LNCaP clone FGC (cell line): Measurements from ENCODE around the gene COL16A1.

Experiments
- DNase-seq: peaks from one replicate; pipeline ENCODE4 v3.0.0-alpha.2; 2011; ENCODE audit warnings: low read depth
- H3K4me3 ChIP-seq: 2 replicates; pipeline ENCODE4 v1.5.1; 2011; ENCODE audit warnings: mild to moderate bottlenecking, low read depth, low read length, control low read depth
- TF ChIP-seq, protein P1 (sequence below): IDR thresholded peaks from 2 replicates; pipeline ENCODE4 v1.5.1; 2012; ENCODE audit warnings: mild to moderate bottlenecking; ENCODE audit not compliant: control insufficient read depth, insufficient read depth; ENCODE audit errors: extremely low read depth

The COL16A1 gene

DNA sequence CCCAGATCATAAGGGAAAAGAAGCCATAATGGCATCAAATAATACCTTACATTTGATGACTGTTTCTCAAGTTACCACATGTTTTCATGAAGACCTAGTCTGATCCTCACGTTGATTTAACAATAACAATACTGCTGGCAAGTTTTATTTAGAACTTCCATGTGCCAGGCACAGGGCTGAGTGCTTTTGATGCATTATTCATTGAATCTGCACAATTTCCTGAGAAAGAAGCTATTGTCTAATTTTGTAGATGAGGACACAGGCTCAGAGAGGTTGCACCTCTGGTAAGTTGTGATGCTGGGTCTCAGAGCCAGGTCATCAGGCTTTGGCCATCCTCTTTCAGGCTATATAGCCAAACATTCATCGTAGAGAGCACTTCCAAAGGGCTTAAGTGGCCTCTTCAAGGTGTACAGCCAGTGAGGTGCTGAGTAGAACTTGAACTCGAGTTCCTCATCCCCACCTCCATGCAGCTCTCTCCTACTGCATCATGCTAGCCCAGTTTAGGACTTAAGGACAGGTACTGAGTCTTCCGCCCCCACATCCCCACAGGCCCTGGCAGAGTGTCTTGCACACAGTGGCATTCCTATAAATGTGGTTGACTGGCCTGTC, 50.8 kb downstream of the COL16A1 start:
- DNase-seq, result no peak
- H3K4me3 ChIP-seq, result no peak overlapping the region
- TF ChIP-seq, protein P1, sequence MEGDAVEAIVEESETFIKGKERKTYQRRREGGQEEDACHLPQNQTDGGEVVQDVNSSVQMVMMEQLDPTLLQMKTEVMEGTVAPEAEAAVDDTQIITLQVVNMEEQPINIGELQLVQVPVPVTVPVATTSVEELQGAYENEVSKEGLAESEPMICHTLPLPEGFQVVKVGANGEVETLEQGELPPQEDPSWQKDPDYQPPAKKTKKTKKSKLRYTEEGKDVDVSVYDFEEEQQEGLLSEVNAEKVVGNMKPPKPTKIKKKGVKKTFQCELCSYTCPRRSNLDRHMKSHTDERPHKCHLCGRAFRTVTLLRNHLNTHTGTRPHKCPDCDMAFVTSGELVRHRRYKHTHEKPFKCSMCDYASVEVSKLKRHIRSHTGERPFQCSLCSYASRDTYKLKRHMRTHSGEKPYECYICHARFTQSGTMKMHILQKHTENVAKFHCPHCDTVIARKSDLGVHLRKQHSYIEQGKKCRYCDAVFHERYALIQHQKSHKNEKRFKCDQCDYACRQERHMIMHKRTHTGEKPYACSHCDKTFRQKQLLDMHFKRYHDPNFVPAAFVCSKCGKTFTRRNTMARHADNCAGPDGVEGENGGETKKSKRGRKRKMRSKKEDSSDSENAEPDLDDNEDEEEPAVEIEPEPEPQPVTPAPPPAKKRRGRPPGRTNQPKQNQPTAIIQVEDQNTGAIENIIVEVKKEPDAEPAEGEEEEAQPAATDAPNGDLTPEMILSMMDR, result no peak

GRCh38 chr1:31651766-31652165, 52.1 kb downstream of the COL16A1 start:
- no peak for DNase-seq
- TF ChIP-seq, protein P1, result no peak

DNA sequence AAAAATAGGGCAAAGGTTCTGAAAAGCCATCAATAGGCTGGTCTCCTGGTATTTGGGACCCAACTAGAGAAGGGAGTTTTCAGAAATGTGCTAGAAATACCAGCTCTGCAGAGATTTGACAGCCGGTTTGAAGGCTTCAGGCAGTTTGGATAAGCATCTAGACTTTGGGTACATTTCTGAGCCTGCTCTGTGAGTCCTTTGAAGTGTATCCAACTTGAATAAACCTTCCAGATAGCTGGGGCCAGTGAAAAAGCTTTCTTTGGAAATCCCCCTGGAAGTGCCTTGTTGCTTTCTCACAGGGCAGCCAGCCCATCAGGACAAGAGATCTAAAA, 52.8 kb downstream of the COL16A1 start:
- TF ChIP-seq, protein P1, result no peak
- H3K4me3 ChIP-seq, result no peak overlapping the region
- DNase-seq, result no peak

More at GRCh38 chr1:31651766-31652165, 52.1 kb downstream of the COL16A1 start:
- H3K4me3 ChIP-seq, result no peak overlapping the region

DNA sequence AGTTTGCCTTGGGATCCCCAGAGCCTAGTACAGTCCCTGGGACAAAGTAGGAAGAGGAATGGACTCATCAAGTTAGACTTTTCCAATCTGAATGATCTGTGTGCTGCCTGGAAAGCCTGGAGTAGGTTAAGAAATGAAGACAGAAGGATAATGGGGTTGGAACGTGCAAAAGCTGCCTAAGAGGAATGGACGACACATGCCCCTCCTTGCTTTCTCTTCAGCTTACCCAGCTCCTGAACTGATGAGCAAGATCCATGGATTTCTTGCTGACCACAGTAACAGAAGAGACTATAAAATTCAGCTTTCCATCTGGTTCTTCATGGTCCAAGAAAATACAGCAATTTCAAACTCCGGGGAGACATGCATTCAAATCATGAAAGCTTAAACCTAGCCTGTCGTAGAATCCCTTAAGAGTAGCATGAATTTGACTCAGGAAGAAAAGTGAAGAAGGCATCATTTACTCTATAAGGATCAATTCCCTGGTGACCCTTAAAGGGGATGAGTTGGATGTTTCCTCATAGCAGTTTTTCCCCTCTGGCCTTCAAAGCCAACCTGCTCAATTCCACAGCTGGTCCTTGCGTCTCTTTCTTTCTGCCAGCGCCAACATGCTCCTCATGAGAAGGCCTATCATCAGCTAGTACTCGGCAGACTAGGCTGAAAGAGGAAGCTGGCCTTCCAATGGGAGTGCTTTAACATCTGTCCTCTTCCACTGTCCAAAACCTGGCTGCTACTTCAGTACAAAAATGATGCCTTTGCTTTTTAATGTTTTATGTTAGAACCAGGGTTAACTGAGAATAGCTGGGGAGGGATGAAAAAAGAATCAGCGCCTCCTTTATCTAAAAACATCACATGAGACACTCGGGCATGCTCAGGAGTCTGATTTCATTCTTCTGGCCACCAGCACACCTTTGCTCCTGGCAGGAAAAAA, 53.4 kb downstream of the COL16A1 start:
- no peak overlapping the region for H3K4me3 ChIP-seq
- DNase-seq, result no peak
- TF ChIP-seq, protein P1, result no peak

GRCh38 chr1:31648641-31649357, 55.0 kb downstream of the COL16A1 start:
- no peak for DNase-seq
- no peak overlapping the region for H3K4me3 ChIP-seq
- TF ChIP-seq, protein P1, result no peak

GRCh38 chr1:31648190-31648589, 55.6 kb downstream of the COL16A1 start:
- DNase-seq, result no peak
- no peak overlapping the region for H3K4me3 ChIP-seq
- TF ChIP-seq, protein P1, result no peak
